Measurements from ENCODE around the gene PLA2G2A.
"Not testable (repeated sequence)": the region's sequence is repeated elsewhere in the genome, so short reads cannot be mapped to it uniquely, and the experiment has no call there.

PLA2G2A gene

DNA sequence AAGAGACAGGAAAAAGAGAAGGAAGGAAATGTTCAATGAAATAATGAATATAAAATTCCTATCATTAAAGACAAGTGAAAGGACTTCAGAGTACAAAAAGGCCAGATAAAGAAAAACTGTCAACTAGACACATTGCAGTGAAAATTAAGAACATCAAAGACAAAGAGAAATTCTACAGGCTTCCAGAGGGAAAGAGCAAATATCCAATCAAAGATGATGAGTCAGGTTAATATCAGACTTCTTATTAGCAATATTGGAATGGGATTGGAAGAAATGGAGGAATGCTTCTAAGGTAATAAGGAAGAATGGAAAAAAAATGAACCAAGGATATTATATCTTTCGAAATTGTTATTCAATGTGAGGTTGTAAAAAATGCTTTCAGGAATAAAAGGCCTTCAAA lies 7.8 kb downstream of the PLA2G2A start:
- DNase-seq: no peak

DNA sequence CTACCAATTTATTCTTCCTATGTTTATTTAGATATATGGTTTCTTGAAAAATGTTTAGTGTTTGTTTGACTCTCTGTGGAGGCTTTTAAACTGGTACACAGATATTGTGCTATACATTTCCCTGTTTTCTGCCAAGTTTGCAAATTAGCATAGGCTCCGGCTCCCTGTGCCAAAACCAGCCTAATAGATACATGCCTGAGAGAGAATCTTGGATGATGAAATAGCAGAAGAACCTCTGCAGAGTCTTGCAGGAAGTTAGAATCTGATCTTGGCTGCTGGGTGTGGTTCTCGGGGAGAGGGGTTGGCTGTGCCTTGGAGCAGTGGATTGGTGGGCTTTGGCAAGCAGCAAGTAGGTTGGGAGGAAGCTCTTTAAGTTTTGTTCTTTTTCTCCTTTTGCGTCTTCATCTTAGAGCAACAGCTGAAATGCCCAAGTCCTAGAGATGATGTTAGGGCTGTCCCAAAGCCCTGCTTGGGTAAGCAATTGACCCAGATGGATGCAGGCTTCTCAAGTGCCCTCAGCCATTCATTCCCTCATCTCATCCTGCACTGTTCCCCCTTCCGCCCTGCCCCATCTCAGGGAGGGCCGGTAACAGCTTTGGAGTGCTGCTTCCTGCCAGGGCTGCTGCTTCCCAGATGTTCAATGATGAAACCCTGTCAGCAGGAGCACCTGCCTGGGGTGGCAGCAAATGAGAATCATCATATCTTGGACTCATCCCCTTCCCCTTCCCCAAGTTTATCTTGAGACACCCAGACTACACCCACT lies 9.3 kb downstream of the PLA2G2A start:
- DNase-seq: no peak

DNA sequence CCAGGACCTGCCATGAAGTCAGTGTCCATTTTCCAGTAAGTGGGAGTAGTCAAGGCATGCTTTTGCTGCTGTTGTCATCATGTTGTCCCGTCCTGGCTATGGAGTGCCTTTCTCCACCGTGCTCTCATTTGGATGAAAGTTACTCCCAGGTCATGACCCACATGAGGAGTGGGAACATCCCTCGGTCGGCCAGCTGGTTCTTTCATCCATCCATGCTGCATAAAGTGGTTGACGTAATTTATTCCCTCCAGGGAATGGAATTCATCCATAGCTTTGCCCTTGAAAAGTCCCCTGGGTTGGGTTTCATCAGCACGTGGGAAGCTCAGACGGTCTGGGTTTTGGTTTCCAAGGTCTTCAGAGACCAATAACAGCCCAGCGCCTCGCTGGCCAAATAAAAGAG lies 11.6 kb downstream of the PLA2G2A start:
- no peak for DNase-seq

DNA sequence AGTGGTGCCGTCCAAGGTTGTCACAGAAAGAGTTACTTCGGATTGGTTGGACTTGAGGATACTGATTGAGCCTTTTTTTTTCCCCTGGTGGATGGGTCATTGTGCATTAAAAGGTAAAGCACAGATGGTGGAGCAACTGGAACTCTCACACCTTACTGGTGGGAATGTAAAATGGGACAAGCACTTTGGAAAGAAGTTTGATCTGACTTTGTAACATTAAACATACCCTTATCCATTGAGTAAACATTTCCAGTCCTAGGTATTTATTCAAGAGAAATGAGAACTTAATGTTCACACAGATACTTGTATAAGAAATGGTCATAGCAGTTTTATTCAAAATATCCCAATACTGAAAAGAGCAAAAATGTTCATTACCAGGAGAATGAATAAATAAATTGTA lies 14.9 kb downstream of the PLA2G2A start:
- DNase-seq: no peak

DNA sequence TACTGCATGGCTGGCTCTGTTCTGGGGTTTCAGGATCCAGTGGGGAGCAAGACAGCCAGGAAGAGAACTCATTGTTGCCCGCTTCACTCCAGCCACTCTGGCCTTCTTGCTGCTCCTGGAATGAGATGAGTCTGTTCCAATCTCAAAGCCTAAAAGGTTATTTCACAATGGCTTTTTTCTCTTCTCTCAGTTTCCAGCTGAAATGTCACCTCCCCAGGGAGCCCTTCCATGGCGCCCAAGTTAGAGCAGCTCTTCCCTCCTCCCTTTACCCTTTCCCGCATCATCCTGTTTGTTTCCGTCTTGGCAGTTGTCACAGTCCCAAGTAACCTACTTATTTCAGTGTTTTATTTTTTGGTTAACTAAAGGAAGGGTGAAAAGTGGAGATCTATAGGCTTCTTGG lies 15.8 kb downstream of the PLA2G2A start:
- no peak for DNase-seq

DNA sequence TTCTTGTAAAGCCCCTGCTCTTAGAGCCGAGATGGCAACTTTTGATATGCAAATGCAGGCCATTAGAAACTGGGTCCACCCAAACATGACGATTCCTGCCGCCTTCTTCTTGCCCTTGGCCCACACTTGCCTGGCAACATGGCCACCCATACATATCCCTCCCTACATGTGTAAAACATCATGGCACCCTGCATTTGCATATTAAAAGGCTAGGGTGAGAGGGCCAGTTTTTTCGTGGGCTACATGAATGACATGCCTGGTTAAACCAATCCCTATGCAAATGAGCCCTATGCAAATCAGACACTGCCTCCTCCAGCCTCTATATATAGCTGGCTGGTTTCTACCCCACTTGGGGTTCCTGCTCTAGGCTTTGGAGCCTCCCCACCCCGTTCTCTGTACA lies 18.8 kb downstream of the PLA2G2A start:
- DNase-seq: no peak

DNA sequence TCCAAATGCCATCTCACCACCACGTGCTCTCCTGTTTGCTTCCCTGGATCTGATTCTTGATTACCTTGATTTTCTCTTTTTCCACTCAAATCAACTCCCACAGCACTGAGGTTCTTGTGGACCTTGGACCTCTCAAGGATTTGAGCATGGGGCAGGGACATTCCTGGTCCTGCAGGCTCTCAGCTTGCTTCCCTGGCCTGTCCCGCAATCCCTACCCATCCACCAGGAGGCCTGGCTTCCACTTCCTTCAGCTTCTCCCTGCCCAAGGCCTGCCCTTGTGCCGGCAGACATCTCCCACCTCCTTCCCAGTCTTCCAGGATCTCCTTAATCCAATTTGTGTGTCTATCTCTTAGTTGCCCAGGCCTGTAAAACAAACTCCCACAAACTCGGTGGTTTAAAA lies 21.6 kb downstream of the PLA2G2A start:
- no peak for DNase-seq

DNA sequence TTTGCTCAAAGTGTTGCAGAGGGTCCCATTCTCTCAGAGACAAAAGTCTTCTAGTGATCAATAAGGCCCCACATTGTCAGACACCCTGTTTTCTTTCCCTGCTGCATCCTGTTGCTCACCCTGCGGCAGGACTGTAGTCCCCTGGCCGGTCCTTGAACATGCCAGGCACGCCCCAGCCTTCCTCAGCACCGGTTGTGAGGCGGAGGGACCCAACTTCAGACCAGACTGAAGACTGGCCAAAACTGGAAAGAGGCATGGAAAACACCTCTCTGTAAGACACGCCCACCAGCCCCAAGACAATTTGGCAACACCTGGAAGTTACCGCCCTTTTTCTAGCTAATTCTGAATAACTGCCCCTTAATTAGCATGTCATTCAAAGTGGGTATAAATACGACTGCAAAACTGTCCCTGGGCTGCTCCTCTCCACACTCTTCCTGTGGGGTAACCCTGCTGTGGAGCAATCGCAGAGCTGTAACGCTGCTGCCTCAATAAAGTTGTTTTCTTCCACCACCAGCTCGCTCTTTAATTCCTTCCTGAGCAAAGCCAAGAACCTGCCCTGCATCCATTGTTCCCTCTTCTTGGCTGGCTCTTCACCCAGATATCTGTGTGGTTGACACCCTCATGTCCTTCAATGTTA lies 23.8 kb downstream of the PLA2G2A start:
- no peak for DNase-seq

DNA sequence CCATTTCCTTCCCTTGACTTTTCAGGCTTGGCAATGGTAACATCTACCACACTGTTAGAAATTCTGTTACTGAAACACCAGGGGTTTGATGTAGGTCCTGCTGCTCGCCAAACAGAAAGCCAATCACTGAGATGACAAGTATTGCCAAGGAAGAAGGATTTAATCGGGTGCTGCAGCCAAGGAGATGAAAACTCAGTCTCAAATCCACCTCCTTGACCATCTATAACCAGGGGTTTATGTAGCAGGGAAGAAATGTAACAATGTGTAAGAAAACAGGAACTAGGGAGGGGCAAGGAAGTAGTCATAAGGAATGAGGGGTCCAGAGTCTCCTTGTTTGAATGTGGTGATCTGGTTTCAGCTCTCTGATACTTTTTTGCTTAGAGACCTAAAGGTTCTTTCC lies 25.4 kb downstream of the PLA2G2A start:
- DNase-seq: no peak

DNA sequence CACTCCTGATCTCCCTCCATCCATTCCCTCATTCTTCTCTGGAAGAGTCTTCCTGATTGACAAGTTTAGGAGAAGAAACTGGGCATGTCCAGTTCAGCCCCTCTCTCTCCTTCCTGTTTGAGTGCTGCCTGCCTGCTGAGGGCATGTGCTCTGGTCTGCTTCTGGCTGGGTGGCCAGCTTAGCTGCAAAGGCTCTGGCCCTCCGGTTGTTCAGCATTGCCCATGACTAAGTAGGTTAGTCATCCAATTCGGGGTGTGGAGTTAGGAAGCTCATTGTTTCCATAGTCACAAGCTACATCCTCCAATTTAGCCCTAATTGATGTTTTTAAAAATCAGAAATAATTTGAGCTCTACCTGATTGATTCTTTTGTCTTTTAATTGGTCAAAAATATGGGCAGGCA lies 30.4 kb downstream of the PLA2G2A start:
- no peak for DNase-seq

DNA sequence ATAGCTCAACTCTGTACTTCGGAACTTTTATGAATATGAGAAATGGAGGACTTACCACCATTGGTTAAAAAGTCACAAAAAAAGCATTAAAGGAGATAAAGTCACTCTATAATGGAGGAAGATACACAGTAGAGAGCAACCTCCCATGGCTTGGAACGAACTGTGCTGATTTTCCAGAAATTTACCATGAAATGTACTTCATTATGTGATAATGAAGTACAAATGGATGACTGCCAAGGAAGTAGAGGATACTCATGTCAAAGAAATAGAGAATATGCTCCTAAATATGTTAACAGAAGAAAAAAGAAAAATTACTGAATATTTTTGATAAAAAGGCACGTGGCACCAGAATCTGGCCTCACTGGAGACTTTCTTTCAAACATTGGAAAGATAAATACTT lies 32.4 kb downstream of the PLA2G2A start:
- no peak for DNase-seq

DNA sequence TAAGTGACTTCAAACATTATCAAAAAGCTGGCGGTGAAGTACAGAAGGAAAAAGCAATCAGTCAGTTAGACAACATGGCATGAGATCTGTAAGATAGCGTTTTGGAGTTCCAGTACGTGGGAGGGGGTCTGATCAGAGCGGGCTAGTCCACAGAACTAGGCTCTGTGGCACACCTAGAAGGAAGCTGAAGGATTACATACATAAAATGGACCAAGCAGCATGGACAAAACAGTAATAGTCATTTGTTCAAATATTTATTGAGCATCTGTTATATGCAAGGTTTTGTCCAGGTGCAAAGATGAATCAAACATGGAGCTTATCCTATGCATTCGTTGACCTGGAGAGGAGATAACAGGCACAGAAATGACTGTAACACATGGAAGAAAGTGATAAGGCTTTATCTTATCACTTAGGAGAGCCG lies 33.1 kb downstream of the PLA2G2A start:
- no peak for DNase-seq

DNA sequence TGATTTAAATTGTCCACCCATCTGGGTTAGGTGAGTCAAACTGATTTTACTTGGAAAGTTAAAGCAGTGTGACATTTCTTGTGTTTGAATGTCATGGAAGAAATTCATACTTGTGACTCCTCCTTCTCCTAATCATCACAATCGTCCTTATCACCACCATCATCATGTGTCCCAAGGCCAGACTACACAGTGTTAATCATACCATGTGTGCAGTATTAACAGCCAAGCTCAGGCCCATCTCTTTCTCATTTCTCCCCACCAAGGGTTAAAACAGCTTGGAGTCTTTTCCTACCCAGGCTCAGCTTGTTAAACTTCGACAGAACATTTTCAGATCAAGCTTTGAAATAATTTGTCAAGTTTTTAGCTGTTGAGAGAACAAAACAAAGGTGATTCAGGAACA lies 33.5 kb downstream of the PLA2G2A start:
- DNase-seq: no peak

DNA sequence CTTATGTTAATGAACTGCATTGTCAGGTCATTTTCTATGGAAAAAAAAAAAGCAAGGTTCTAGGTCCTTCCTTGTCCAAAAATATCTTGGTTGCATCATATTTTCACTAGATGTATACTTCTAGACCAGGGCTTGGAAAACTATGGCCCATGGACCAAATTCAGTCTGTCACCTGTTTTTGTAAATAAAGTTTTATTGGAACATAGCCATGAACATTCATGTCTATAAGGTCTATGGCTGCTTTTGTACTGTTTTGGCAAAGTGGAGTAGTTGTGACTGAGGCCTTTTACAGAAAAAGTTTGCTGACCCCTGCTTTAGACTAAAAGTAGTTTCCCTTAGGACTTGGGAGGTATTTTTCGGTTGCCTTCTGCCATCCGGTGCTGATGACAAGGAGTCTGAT lies 36.8 kb downstream of the PLA2G2A start:
- DNase-seq: no peak

DNA sequence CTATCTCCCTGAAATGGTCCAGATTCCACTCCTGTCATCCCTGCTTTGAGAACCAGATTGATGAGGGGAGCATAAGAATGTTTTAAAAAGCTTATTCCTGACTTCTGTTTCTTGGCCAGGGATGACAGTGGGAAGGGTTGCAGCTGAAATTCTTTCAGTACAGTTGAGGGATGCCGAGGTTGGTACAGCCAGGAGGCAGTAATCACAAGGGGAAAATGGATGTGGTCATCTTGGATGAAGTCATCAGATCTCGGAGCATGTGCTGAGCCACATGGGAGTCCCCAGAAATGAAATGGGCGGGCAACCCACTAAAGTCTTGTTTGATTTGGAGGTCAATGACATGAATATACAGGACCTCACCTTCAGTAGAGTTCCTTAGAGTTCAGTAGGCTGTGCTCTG lies 37.3 kb downstream of the PLA2G2A start:
- DNase-seq: peak; percentile 2 to 15

DNA sequence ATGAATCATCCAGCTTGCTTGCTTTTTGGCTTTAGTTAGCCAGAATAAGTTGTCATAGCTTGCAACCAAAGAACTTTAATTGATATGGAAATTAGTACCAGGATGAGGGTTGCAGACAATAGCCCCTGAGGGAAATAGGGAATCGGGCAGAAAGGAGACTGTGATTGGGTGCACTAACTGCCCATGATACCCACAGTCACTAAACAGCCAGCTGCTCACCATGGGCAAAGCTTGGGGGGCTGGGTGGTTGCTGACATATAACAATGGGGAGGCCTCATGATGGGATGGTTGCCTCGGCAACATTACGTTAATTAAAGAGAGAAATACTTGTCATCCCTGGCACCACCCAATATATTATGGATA lies 38.2 kb downstream of the PLA2G2A start:
- no peak for DNase-seq

DNA sequence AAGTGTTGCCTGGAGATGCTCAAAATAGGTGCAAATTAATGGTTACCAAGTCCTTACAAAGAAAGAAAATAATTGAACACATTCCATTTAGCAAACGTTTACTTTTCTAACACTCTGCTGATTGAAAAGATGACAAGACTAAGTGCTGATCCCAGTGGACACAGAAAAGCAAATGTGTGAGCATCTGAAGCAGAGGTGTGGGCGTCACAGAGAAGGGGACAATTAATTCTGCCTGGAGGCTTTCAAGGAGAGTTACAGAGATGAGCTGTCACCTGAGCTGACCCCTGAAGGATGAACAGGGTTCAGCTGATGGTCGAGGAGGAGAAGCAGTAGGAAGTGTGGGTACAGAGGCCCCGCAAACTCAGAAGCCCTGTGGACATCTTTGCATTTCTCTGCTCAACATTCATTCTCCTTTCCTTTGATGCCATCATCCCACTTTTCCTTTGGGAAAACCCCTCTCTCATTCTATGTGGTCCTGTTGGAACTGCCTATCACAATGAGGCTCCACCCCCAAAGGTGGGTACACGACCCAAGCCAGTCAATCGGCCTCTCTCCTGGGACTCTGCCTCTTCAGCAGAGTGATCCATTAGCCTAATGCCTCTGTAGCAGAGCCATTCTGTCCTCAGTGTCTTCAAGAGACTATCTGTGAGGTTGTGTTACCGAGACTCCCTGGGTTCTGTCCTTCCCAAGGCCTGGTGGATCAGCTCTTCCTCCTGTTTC lies 38.8 kb downstream of the PLA2G2A start:
- DNase-seq: no peak

DNA sequence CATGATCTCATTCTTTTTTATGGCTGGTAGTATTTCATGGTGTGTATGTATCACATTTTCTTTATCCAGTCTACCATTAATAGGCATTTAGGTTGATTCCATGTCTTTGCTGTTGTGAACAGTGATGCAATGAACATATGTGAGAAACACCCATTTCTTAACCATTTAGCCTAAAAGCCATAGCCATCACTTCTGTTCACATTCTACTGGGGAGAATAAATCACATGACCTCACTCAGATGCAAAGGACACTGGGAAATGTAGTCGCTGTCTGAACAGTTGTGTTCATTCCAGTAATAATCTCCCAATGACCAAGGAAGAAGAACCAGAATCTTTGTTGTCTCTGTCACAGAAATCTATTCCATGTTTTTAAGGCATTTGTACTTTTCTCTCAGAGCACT lies 40.9 kb downstream of the PLA2G2A start:
- no peak for DNase-seq

DNA sequence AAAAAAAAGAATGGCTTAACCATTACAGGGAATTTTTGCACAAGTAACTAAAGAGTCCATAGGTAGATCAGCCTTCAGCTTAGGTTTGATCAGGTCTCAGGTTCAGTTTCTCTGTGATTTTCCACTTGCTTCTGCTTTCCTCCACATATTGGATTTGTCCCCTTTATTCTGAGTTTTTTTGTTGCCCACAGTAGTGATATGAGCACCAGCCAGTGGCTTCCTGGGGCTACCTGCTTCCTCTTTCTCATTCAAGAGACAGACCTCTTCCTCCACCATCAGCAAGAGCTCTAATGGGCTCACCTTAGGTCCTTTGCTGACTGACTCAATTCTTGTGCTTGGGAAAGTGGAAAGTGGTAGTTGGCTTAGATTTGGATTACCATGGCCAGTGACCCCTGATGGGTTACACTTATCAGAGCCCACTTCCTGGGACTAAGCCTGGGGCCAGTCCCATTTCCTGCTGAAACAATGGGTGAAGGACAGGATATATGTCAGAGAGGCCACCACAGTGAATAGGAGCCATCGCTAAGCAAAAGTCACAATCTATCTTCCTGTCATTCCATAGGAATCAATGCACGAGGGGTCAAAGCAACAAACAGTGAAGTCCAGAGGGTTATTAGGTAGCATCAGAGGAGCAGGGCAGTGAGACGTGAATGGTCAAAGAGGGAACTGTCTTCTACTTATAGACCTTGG lies 43.2 kb downstream of the PLA2G2A start:
- DNase-seq: no peak

DNA sequence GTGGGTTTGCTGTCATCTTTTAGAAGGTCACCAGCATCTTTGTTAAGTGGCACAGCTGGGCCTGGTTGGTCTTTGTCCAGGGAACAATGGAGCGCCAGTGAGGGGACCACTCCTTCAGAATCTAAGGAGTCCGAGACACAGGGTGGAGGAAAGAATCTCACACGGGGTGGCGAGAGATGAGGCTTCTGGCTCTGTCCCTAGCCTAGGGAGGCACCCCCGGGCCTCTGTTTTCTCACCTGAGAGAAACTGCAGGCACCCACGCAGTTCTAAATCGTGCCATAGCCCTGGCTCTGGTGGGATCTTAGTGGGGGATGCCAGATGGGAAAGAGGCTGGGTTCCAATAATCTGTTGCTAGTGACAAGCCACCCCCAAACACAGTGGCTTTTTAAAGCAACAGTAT lies 45.1 kb downstream of the PLA2G2A start:
- DNase-seq: no peak

DNA sequence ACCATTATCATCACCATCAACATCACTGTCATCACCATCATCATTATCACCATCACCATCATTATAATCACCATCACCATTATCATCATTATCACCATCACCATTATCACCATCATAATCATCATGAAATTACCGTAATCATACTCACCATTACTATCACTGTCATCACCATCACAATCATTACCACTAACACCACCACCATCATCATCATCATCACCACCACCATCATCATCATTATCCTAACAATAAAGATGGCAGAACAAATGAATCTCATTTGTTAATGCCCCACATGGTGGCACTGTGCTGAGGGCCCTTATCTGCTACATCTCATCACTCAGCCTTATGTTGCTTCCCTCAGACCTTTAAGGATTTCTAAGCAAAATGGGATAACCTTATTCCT lies 46.6 kb downstream of the PLA2G2A start:
- no peak for DNase-seq

DNA sequence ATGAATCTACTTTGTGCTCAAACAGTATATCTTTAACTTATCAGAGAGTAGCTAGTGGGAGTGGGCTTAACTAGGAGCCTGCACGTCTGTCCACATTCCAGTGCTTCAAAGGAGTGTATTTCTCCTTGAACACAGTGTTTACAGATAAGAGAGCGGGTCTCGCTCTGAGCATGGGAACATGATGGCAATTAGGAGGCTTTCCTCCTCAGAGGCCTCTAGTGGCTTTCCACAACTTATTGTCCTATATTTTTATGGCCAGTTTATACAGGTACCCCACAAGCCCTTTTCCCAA lies 52.3 kb downstream of the PLA2G2A start:
- not testable (repeated sequence) for DNase-seq

DNA sequence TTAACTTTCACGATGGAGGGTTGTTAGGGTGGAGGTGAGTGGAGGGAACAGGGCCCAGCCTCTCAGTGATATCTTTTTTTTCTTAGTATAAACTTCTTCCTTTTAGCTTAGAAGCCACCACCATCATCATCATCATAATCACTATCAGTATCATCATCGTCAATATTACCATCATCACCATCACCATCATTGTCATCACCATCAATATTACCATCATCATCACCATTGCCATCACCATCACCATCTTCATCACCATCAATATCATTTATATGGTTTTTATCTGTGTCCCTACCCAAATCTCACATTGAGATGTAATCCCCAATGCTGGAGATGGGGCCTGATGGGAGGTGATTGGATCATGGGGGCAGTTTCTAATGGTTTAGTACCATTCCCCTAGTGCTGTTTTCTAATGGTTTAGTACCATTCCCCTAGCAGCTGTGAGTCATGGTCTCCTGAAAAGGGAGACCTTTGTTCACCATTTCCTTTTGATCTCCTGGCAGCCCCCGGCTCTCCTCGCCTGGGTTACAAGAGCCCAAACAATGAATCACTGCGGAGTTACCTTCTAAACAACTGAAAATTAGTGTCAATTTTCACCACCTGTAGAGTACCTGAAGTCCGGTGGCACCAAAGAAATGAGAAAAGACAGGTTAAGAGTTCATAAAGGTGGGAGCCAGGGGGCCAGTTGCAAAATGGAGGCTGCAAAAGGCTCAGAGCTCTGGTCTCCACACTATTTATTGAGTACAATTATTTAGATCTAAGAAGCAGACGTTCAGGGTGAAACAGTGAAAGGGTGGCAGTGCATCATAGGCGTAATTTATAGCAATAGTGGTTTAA lies 52.9 kb downstream of the PLA2G2A start:
- no peak for DNase-seq
